MM.1S (cell line): ENCODE data around the gene PIK3C3.

ENCODE experiments used
- DNase-seq: peaks from one replicate; pipeline ENCODE4 v3.0.0-alpha.2; 2015
- H2AFZ ChIP-seq: fragments of 300-600 bp; sonication (generic); 2 replicates; pipeline ENCODE4 v1.6.0; 2016; ENCODE audit warnings: antibody characterized with exemption, low read length
- H3F3A ChIP-seq: fragments of 300-600 bp; sonication (generic); 2 replicates; pipeline ENCODE4 v1.6.1; 2016; ENCODE audit warnings: mild to moderate bottlenecking, antibody characterized with exemption, low read length, moderate library complexity, mixed read lengths; ENCODE audit not compliant: insufficient read depth
- H3K27ac ChIP-seq: fragments of 300-600 bp; sonication (generic); 2 replicates; pipeline ENCODE4 v1.5.1; 2016; ENCODE audit warnings: mild to moderate bottlenecking, low read length
- H3K27me3 ChIP-seq: fragments of 300-600 bp; sonication (generic); replicated peaks from 2 replicates; pipeline ENCODE4 v1.6.0; 2016; ENCODE audit warnings: low read length; ENCODE audit not compliant: insufficient read depth
- H3K36me3 ChIP-seq: fragments of 300-600 bp; sonication (generic); replicated peaks from 2 replicates; pipeline ENCODE4 v1.6.1; 2016; ENCODE audit warnings: mild to moderate bottlenecking, low read length, mixed read lengths; ENCODE audit not compliant: insufficient read depth
- H3K4me1 ChIP-seq: fragments of 300-600 bp; sonication (generic); 2 replicates; pipeline ENCODE4 v1.6.1; 2016; ENCODE audit warnings: low read length, mixed read lengths
- H3K4me2 ChIP-seq: fragments of 300-600 bp; sonication (generic); 2 replicates; pipeline ENCODE4 v1.6.0; 2016; ENCODE audit warnings: low read depth, low read length
- H3K4me3 ChIP-seq: fragments of 300-600 bp; sonication (generic); 2 replicates; pipeline ENCODE4 v1.5.1; 2016; ENCODE audit warnings: low read length, mixed read lengths
- H3K79me2 ChIP-seq: fragments of 300-600 bp; sonication (generic); 2 replicates; pipeline ENCODE4 v1.6.1; 2016; ENCODE audit warnings: mixed run types, low read length, mixed read lengths
- H3K9ac ChIP-seq: fragments of 300-600 bp; sonication (generic); 2 replicates; pipeline ENCODE4 v1.6.1; 2016; ENCODE audit warnings: low read length, mixed read lengths
- H3K9me2 ChIP-seq: fragments of 300-600 bp; sonication (generic); replicated peaks from 2 replicates; pipeline ENCODE4 v1.6.1; 2016; ENCODE audit warnings: mild to moderate bottlenecking, low read length, mixed read lengths; ENCODE audit not compliant: insufficient read depth
- H3K9me3 ChIP-seq: fragments of 300-600 bp; sonication (generic); replicated peaks from 2 replicates; pipeline ENCODE4 v1.6.1; 2016; ENCODE audit warnings: mild to moderate bottlenecking, low read length, mixed read lengths; ENCODE audit not compliant: insufficient read depth
- H4K20me1 ChIP-seq: fragments of 300-600 bp; sonication (generic); 2 replicates; pipeline ENCODE4 v1.6.1; 2016; ENCODE audit warnings: mild to moderate bottlenecking, low read length, moderate library complexity, mixed read lengths; ENCODE audit not compliant: insufficient read depth
- EZH2 ChIP-seq: fragments of 300-600 bp; sonication (generic); optimal IDR thresholded peaks from 2 replicates; pipeline ENCODE3; 2017; ENCODE audit warnings: low read depth, mild to moderate bottlenecking, antibody characterized with exemption, low read length, mixed read lengths
- EZH2phosphoT487 ChIP-seq: fragments of 300-600 bp; sonication (generic); IDR thresholded peaks from 2 replicates; pipeline ENCODE4 v1.6.1; 2018; ENCODE audit warnings: antibody characterized with exemption, low read length
- TF ChIP-seq, protein P1 (sequence below): fragments of 300-600 bp; sonication (generic); IDR thresholded peaks from 2 replicates; pipeline ENCODE4 v1.5.1; 2016; ENCODE audit warnings: antibody characterized with exemption, low read length, mixed read lengths

Gene PIK3C3

DNA sequence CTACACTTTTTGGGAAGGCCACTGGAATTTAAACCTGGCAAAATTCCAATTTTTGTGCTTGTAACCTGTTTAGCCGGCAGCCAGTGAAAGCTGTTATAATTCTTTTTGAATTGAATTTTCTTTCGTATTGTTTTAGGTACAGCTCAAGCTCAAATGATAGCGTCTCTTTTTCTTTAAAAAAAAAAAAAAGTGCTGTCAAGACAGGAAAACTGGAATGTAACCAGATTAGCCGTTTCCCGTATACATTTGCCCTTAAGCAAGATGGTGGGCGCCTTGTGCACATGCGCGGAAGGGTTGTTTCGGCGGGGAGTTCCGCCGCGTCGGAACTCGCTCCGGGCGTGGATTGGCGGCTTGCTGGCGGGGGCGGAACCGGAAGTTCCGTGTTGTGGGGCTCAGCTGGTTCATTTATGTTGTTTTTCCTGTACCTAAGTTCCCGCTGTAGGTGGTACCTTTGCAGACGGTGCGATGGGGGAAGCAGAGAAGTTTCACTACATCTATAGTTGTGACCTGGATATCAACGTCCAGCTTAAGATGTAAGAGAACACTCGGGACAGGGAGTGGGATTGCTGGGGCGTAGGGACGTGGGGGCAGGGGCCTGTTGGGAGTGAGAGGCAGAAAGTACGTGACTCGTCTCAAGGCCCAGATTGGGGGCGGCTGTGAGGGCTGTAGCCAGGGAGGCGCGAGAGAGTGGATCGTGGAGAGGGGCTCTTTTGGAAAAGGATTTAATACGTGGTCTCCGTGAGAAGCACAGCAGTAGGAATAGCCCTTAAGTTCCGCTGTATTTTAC lies at the start of gene PIK3C3:
PIK3C3 (plus strand) TSS at position 408 of the 787 bp plus-strand sequence; CDS start at position 466, 58 bp downstream.
- H3K79me2 ChIP-seq: peaks cover 47% of the 10 kb centered on the region
- no peaks in the 10 kb centered on the region for H3K9me3 ChIP-seq
- H3K9ac ChIP-seq: peak within 1 kb of the TSS; percentile 81
- no peaks in the 10 kb centered on the region for H3K27me3 ChIP-seq
- H3K4me3 ChIP-seq: peak within 1 kb of the TSS; percentile 81
- no peaks in the 10 kb centered on the region for H3K9me2 ChIP-seq
- DNase-seq: peak; percentile 98
- peak within 1 kb of the TSS; percentile 93 for H3K4me2 ChIP-seq
- TF ChIP-seq EZH2phosphoT487: no peak
- TF ChIP-seq, protein P1, sequence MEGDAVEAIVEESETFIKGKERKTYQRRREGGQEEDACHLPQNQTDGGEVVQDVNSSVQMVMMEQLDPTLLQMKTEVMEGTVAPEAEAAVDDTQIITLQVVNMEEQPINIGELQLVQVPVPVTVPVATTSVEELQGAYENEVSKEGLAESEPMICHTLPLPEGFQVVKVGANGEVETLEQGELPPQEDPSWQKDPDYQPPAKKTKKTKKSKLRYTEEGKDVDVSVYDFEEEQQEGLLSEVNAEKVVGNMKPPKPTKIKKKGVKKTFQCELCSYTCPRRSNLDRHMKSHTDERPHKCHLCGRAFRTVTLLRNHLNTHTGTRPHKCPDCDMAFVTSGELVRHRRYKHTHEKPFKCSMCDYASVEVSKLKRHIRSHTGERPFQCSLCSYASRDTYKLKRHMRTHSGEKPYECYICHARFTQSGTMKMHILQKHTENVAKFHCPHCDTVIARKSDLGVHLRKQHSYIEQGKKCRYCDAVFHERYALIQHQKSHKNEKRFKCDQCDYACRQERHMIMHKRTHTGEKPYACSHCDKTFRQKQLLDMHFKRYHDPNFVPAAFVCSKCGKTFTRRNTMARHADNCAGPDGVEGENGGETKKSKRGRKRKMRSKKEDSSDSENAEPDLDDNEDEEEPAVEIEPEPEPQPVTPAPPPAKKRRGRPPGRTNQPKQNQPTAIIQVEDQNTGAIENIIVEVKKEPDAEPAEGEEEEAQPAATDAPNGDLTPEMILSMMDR: no peak
- no peak for TF ChIP-seq EZH2
- no peaks in the 10 kb centered on the region for H3F3A ChIP-seq
- 0 out of 2 replicates have a peak, but pooled peaks cover 2% of the 10 kb centered on the region for H3K36me3 ChIP-seq
- H4K20me1 ChIP-seq: no peaks in the 10 kb centered on the region
- H3K4me1 ChIP-seq: 0 out of 2 replicates have a peak, but pooled peaks cover 8% of the 10 kb centered on the region
- H2AFZ ChIP-seq: peak within 1 kb of the TSS; percentile 98
- peak within 1 kb of the TSS; percentile 34; the same call in 1 of the 2 replicates for H3K27ac ChIP-seq

DNA sequence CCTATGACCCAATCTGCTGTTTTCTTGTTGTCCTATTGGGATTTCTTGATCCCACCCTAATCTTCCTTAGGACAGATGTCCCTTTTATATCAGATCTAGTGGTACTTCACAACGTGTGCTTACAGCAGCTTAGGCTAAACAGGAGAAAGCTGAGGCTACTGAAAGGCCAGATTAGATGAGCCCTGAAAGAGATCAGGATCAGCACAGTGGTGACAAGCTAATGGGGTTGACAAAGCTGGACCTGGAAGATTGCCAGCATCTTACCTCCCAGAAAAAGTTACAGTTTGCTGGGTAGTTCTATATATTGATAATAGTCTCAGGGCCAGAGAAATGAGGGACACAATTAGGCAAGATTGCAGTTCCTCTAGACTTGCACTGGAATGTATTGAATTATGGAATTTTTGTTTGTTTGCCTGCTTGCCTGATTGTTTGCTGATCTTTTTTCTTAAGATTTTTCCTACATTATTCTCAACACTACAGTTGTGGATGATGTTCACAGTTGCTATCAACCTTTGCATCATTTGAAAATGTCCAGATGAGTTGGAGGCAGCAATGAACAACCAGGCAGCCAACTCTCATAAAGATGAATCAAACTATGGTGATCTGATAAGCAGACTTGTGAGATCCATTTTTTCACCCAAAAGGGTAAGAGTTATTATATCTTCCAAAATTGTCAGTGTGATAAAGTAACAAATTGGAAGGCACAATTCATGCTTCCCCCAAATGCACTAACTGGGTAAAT lies 49.1 kb upstream of the PIK3C3 start:
- Histone ChIP-seq H3K4me3 (no peak overlapping the region), H3K9ac (no peak overlapping the region), H3K27me3 (no peaks in the 10 kb centered on the region), H3K36me3 (no peaks in the 10 kb centered on the region), H3K9me3 (no peaks in the 10 kb centered on the region), H4K20me1 (no peaks in the 10 kb centered on the region), H3K27ac (no peak overlapping the region), H3F3A (no peaks in the 10 kb centered on the region), H3K4me1 (no peaks in the 10 kb centered on the region), H3K4me2 (no peak overlapping the region), H2AFZ (no peak overlapping the region), H3K79me2 (no peaks in the 10 kb centered on the region), H3K9me2 (no peaks in the 10 kb centered on the region)
- no peak for TF ChIP-seq EZH2phosphoT487
- TF ChIP-seq, protein P1: no peak
- DNase-seq: no peak

DNA sequence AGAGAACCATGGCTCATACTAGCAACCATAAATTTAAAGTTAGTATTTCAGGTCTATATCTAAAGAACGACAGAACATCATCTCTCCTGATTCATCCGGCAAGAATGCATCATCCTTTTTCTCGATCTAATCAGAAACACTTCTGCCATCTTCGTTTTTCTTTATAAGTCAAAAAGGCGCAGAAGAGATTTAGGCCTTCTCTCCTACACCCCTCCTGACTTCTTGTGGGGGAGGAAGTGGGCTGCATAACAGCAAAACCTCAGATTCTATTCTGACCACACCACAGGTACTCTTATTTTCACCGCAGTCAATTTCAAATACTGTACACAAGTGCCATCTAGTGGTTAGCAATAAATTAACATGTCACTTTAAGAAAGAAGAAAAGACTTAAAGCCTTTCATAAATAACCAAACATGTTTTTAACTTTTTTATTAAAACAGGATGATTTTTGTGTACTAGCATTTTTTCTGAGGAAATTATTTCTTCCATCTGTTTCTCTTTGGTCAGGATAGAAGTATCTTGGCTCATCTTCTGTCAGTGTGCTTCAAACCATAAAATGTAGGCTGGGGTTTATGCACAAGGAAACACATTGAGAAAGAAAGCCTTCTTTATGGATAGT lies 48.4 kb upstream of the PIK3C3 start:
- Histone ChIP-seq H4K20me1 (no peaks in the 10 kb centered on the region), H3K27ac (no peak overlapping the region), H3K4me3 (no peak overlapping the region), H3K4me1 (no peaks in the 10 kb centered on the region), H3K79me2 (no peaks in the 10 kb centered on the region), H3K9ac (no peak overlapping the region), H3K9me2 (no peaks in the 10 kb centered on the region), H3K9me3 (no peaks in the 10 kb centered on the region), H3K36me3 (no peaks in the 10 kb centered on the region), H3K4me2 (no peak overlapping the region), H2AFZ (no peak overlapping the region), H3K27me3 (no peaks in the 10 kb centered on the region), H3F3A (no peaks in the 10 kb centered on the region)
- TF ChIP-seq, protein P1: peak; percentile 67
- no peak for TF ChIP-seq EZH2
- peak; percentile 75 for DNase-seq
